Fibroblast of skin of right biceps (primary cell): ENCODE measurements around the gene ACP6.
A peak's percentile ranks its signal among the peaks of the same experiment; 100 is the strongest.
"Not testable (repeated sequence)": the region's sequence is repeated elsewhere in the genome, so short reads cannot be mapped to it uniquely, and the experiment has no call there.

Experiments
- DNase-seq: peaks from one replicate; pipeline ENCODE4 v3.0.0-alpha.2; 2013

ACP6 gene

GRCh38 chr1:147670319-147671001 lies at the start of gene ACP6:
TSS of gene ACP6 (minus strand) at chr1:147670524. CDS start at chr1:147670048, 476 bp downstream.
- peak; percentile 93 for DNase-seq

GRCh38 chr1:147719711-147720225 lies 49.4 kb upstream of the ACP6 start:
- DNase-seq = no peak

GRCh38 chr1:147719029-147719698 lies 48.8 kb upstream of the ACP6 start:
- no peak for DNase-seq

DNA sequence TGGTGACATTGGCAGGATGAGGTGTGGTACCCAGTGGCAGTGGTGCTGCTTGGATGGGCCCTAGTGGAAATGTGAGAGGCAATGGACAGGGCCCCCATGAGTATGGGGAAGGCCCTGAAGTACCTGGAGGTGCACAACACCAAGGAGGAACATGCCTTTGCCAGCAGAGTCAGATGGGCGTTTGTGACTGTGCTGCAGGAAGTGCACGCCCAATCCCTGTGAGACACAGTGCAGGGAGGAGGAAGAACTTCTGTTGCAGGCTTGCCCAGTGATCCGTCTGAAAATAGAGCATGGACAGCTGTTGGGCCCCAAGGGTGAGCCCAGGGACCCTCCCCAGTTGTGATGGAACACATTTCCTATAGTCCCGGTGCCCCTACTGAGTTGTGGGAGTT lies 47.4 kb upstream of the ACP6 start:
- DNase-seq = no peak

- no peak for DNase-seq
Measured at GRCh38 chr1:147717051-147717705, 46.9 kb upstream of the ACP6 start.

- DNase-seq = no peak
Measured at GRCh38 chr1:147712605-147713004, 42.3 kb upstream of the ACP6 start.

GRCh38 chr1:147700042-147701006 lies 30.0 kb upstream of the ACP6 start:
- DNase-seq = peak; percentile 63

GRCh38 chr1:147699686-147700041 lies 29.3 kb upstream of the ACP6 start:
- DNase-seq = no peak

- DNase-seq = no peak
Measured at GRCh38 chr1:147683163-147683763, 12.9 kb upstream of the ACP6 start.

GRCh38 chr1:147680608-147681235 lies 10.4 kb upstream of the ACP6 start:
- not testable (repeated sequence) for DNase-seq

GRCh38 chr1:147677681-147678080 lies 7.4 kb upstream of the ACP6 start:
- not testable (repeated sequence) for DNase-seq

DNA sequence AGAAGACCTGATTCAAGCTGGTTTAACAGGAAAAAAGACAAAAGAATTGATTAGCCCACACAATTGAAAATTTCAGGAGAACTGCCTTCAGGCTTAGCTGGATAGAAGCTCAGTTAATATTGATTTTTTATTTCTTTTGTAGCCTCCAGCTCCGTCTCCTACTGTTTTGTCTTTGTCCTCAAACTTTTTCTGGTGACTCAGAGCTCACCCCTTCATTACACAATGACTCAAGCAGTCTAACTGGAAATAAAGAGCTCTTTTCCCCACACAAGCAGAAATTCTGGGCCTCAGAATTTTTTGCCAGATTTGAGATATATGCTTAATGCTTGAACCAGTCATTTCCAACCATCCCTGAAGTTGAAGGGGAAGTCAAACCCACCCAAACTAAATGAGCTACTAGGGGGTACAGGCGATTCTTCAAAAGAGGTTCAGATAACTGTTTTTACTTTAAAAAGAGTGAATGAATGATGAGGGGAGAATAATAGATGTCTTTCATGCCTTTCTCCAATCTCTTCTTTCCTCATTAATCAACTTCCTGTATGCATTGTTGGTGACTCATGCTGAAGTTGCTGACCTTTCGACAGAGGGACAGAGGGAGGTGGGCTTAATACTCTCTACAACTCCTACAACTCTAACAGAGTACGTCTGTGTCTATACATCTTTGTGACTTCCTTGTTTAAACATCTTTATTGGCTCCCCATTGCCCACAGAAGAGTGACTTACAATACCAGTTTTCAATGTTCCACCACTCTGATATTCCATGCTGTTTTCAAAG lies 6.2 kb upstream of the ACP6 start:
- peak; percentile 82 for DNase-seq

DNA sequence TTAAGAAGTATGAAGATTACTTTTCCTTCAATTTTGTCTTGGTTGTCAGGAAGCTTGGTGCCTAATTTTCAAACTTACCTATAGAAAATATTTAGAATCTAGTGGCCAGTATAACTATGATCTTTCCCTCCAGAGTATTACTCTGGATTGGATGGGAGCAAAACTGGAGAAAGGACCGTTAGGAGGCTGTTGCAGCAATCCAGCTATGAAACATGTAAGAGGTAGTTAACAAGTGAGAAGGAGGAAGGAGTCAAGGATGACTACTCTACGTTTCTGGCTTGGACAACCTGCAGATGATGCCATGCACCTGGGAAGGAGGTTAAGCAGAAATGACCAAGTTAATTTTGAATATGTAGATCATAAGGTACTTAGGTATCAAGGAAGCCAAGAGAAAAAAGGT lies 3.5 kb upstream of the ACP6 start:
- DNase-seq = peak; percentile 2

- peak; percentile 61 for DNase-seq
Measured at GRCh38 chr1:147673406-147673805, 3.1 kb upstream of the ACP6 start.

GRCh38 chr1:147669469-147670318 lies 630 bp downstream of the ACP6 start:
- DNase-seq = peak; percentile 21

GRCh38 chr1:147665521-147665920 lies 4.8 kb downstream of the ACP6 start:
- DNase-seq = no peak

DNA sequence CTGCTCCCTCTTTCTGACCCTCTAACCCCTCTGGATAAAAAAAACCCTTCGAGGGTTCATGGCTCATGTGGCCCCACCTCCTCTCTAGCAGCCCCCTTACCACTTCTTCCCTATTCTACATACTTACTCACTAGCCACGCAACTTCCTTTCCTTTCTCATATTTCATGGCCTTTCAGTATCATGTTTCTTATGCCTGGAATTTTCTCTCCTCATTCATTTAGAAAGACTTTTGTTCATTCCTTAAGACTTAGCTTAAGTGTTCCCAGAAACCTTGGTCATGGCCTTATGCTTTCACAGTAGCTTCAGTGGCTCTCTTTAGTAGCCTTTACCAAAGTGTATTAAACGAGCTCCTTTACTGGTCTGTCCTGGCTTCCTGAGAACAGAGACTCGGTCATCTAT lies 6.1 kb downstream of the ACP6 start:
- DNase-seq = peak; percentile 52

DNA sequence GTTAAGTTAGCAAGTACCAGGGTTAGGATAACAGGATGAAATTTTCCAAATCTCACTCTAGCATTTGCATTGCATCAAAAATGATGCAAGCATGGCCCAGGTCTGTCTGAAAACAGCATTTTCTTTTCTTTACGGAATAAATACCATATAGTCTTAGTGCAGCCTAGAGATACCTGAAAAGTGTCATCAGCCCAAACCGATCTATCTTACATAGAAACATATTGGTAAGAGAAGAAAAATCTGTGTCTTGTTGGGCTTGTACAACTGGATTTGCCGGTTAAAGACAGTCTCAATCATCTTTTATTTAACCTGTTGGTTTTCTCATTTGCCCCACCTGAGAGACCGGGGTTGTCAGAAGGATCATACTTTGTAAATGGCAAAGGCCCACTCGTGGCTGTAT lies 15.8 kb downstream of the ACP6 start:
- no peak for DNase-seq

DNA sequence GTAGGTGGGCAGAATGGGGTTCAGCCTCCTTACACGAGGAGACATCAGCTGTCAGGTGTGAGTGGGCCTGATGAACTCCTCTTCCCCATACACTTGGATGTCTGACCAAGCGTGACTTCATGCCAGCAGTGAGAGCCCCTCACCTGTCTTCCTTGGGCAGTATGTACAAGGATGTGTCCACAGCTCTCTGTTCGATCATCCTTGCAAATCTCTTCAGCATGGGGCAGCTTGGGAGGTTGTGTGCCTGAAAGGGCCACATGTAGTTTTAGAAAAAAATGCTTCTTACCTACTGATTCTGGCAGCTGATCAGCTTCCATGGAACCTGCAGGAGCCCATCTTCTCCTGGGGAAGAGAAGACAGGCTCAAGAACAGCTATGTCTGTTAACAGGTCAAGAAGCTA lies 18.0 kb downstream of the ACP6 start:
- no peak for DNase-seq

DNA sequence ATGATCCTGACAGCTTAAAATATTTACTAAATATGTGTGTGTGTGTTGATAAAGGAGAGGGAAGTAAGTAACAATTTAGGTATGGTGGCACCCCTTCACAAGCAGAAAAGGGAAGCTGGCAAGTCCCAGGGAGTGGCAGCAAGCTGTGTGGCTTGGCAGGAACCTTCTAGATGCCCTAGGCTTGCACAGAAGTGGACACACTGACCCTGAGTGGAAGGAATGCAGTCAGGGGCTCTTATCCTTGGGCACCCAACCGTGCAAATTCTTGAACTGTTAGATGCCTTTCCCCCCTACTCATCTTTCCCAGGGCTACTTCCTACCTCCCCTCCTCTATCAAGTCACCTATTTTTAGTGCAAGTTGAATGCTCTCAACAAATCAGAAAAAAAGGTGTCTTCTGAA lies 18.9 kb downstream of the ACP6 start:
- no peak for DNase-seq
